ENCODE measurements around the gene NHERF1.

Gene NHERF1

DNA sequence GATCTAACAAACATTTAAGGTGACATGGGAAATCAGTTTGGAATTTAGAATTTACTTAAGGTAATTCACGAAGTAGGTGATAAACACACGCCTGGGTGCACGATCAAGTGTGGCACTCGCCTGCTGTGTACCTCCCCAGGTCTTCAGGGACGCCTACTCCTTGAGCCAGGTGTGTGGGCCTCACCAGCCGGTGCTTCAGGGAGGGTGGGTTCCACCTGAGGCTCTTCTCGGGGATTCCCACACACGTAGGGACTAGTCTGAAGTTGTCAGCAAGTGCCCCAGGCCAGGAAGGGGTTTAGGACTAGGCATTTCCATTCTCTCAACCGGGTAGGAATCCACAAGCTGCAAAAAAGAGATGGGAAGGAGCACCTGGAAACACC lies 37.5 kb downstream of the NHERF1 start:
- H3K4me3 ChIP-seq (ENCODE audit: insufficient read length, low read depth): no peak overlapping the region
- H3K27me3 ChIP-seq (ENCODE audit: insufficient read depth, insufficient read length): no peaks in the 10 kb centered on the region
- no peaks in the 10 kb centered on the region for H3K4me1 ChIP-seq (ENCODE audit: insufficient read depth, insufficient read length)
- H3K36me3 ChIP-seq (ENCODE audit: insufficient read depth, insufficient read length, low read length): peaks cover 60% of the 10 kb centered on the region
- no peak overlapping the region for H3K9ac ChIP-seq (ENCODE audit: insufficient read length, low read depth)
- TF ChIP-seq SUZ12 (IDR thresholded peaks at IDR 0.05; ENCODE audit: extremely low read depth, insufficient read depth, insufficient read length) (no peak), YY1 (IDR thresholded peaks at IDR 0.05; ENCODE audit: insufficient read depth, insufficient read length) (no peak), ZNF274 (IDR thresholded peaks at IDR 0.05; ENCODE audit: low read depth, low read length) (no peak)
- H3K9me3 ChIP-seq (ENCODE audit: insufficient read depth, low read length): no peaks in the 10 kb centered on the region
- no peak for DNase-seq (ENCODE audit: low read depth, low spot score)

DNA sequence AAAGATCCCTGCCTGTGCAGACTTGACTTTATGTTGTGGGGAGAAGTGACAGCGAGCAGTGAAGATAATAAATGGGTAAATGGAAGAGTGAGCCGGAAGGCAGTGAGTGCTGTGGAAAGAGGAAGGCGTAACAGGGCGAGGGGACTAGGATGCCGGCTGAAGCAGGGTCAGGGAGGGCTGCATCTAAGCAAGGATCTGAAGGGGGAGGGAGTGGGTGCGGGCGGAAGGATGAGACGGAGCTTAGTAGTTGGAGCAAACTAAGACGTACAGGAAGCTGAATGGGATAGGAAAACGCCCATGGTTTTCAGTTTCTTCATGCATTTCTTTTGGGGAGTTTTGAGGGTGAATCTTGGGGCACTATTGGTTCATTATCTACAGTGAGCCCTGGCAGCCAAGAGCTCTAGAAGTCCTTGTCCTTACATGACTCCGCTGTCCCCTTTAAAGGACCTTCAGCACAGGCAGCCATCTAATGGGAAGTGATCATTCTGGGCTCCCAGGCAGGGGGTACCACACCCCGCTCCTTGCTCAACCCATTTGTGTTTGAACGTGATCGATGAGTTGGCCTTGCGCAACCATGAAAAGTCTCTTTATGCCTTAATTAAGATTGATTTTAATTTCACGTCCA lies 38.1 kb downstream of the NHERF1 start:
- peaks cover 60% of the 10 kb centered on the region for H3K36me3 ChIP-seq (ENCODE audit: insufficient read depth, insufficient read length, low read length)
- no peaks in the 10 kb centered on the region for H3K4me1 ChIP-seq (ENCODE audit: insufficient read depth, insufficient read length)
- H3K27me3 ChIP-seq (ENCODE audit: insufficient read depth, insufficient read length): no peaks in the 10 kb centered on the region
- H3K4me3 ChIP-seq (ENCODE audit: insufficient read length, low read depth): no peak overlapping the region
- no peak for TF ChIP-seq SUZ12 (IDR thresholded peaks at IDR 0.05; ENCODE audit: extremely low read depth, insufficient read depth, insufficient read length)
- TF ChIP-seq ZNF274 (IDR thresholded peaks at IDR 0.05; ENCODE audit: low read depth, low read length): no peak
- TF ChIP-seq YY1 (IDR thresholded peaks at IDR 0.05; ENCODE audit: insufficient read depth, insufficient read length): no peak
- H3K9me3 ChIP-seq (ENCODE audit: insufficient read depth, low read length): no peaks in the 10 kb centered on the region
- H3K9ac ChIP-seq (ENCODE audit: insufficient read length, low read depth): no peak overlapping the region
- no peak for DNase-seq (ENCODE audit: low read depth, low spot score)

DNA sequence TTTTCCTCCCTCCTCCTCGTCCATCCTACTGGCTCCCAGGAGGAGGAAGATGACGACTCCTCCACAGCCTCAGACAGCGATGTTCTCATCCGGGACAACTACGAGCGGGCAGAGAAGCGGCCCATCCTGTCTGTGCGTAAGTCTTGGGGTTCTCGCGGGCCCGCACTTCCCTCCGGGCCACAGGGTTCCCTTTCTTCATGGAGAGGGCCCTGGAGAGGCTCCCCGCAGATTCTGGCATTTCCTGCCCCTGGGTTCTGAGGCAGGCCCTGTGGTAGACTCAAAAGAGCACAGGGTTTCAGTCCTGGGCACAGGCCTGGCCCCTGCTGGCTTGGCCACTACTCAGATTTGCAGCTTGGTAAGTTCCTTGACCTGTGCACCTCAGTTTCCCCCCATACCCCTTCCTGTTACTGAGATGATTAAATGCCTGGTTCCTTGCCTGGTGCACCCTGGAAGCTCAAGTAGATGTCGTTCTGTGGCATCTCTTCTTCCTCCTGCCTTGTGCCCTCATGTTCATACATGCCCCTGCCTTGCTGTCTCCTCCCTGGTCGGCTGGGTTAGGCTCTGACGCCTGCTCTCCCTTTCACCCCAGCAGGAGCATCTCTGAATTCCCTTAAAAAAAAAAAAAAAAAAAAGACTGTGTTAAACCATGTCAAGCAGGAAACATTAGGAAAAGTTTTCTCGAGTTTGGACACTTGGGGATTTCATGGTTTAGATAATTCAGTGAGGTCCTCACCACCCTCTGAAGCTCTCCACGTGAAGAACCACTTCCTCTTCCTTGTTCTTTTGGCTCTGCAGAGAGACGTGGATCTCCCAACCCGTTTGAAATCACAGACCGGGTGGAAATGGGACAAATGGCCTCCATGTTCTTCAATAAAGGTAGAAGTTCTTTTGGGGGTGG lies 42.0 kb downstream of the NHERF1 start:
- Histone ChIP-seq H3K27me3 (ENCODE audit: insufficient read depth, insufficient read length) (no peaks in the 10 kb centered on the region), H3K9me3 (ENCODE audit: insufficient read depth, low read length) (no peaks in the 10 kb centered on the region), H3K9ac (ENCODE audit: insufficient read length, low read depth) (no peak overlapping the region), H3K36me3 (ENCODE audit: insufficient read depth, insufficient read length, low read length) (peaks cover 77% of the 10 kb centered on the region), H3K4me1 (ENCODE audit: insufficient read depth, insufficient read length) (no peaks in the 10 kb centered on the region), H3K4me3 (ENCODE audit: insufficient read length, low read depth) (no peak overlapping the region)
- no peak for TF ChIP-seq ZNF274 (IDR thresholded peaks at IDR 0.05; ENCODE audit: low read depth, low read length)
- TF ChIP-seq SUZ12 (IDR thresholded peaks at IDR 0.05; ENCODE audit: extremely low read depth, insufficient read depth, insufficient read length): no peak
- TF ChIP-seq YY1 (IDR thresholded peaks at IDR 0.05; ENCODE audit: insufficient read depth, insufficient read length): no peak
- DNase-seq (ENCODE audit: low read depth, low spot score): no peak

DNA sequence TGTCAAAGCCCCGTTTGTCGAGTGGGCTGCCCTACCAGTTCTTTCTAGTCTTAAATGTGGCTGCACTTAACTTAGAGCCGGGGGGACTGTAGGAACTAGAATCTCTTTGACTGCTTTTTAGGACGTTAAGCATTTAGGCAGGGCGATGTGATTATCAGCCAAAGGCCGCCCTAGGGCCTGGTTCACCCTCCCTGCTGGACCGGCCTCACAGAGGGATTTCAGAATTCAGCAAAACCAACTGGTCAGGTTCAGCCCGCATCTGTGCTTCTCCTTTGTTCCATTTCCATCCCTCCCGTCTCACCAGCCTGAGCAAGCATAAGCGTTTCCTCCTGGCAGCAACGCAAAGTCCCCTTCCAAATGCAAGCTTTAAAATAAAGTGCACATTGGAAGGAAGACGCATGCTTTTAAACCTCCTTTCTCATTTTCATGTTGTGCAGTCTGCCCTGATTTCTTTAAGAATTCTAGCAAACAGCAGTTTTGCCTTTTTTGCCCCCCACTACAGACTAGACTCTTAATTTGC lies 44.2 kb downstream of the NHERF1 start:
- H3K4me1 ChIP-seq (ENCODE audit: insufficient read depth, insufficient read length): no peaks in the 10 kb centered on the region
- H3K27me3 ChIP-seq (ENCODE audit: insufficient read depth, insufficient read length): no peaks in the 10 kb centered on the region
- H3K36me3 ChIP-seq (ENCODE audit: insufficient read depth, insufficient read length, low read length): peaks cover 84% of the 10 kb centered on the region
- DNase-seq (ENCODE audit: low read depth, low spot score): no peak
- H3K4me3 ChIP-seq (ENCODE audit: insufficient read length, low read depth): no peak overlapping the region
- TF ChIP-seq YY1 (IDR thresholded peaks at IDR 0.05; ENCODE audit: insufficient read depth, insufficient read length): no peak
- TF ChIP-seq SUZ12 (IDR thresholded peaks at IDR 0.05; ENCODE audit: extremely low read depth, insufficient read depth, insufficient read length): no peak
- no peak for TF ChIP-seq ZNF274 (IDR thresholded peaks at IDR 0.05; ENCODE audit: low read depth, low read length)
- H3K9me3 ChIP-seq (ENCODE audit: insufficient read depth, low read length): no peaks in the 10 kb centered on the region
- no peak overlapping the region for H3K9ac ChIP-seq (ENCODE audit: insufficient read length, low read depth)

DNA sequence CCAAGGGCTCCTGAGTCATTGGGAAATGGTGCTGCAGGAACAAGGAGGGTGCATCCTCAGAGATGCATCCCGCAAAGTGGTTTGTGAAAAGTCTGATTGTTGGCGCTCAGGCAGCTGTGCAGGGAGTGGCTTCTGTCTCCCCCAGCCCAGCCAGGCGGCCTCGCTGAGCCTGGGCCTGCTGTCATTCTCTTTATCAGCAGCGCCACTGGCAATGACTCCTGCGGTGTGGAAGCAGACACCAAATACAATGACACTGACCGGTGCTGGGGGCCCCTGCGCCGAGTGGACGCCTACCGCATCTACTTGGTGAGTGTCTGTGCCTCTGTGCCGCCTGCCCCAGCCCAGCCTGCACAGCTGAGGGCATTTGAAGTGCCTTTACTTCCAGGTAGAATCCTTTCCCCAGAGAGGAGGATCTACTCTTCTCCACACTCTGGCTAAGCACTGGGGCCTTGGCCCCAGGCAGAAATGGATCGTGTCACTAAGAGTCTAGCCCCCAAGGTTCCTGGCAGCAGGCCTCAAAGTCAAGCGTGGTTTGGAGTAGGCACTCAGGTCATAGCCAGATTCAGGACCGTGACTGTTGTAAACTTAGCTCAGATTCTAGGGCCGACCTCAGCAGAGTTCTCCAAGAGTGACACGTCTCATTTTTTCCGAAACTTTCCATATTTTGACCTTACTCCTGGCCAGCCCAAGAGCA lies 47.0 kb downstream of the NHERF1 start:
- TF ChIP-seq ZNF274 (IDR thresholded peaks at IDR 0.05; ENCODE audit: low read depth, low read length) (no peak), YY1 (IDR thresholded peaks at IDR 0.05; ENCODE audit: insufficient read depth, insufficient read length) (no peak)
- H3K4me1 ChIP-seq (ENCODE audit: insufficient read depth, insufficient read length): no peaks in the 10 kb centered on the region
- no peak for DNase-seq (ENCODE audit: low read depth, low spot score)
- no peak overlapping the region for H3K9ac ChIP-seq (ENCODE audit: insufficient read length, low read depth)
- H3K36me3 ChIP-seq (ENCODE audit: insufficient read depth, insufficient read length, low read length): peaks cover 89% of the 10 kb centered on the region
- H3K4me3 ChIP-seq (ENCODE audit: insufficient read length, low read depth): no peak overlapping the region
- no peaks in the 10 kb centered on the region for H3K9me3 ChIP-seq (ENCODE audit: insufficient read depth, low read length)
- H3K27me3 ChIP-seq (ENCODE audit: insufficient read depth, insufficient read length): no peaks in the 10 kb centered on the region

DNA sequence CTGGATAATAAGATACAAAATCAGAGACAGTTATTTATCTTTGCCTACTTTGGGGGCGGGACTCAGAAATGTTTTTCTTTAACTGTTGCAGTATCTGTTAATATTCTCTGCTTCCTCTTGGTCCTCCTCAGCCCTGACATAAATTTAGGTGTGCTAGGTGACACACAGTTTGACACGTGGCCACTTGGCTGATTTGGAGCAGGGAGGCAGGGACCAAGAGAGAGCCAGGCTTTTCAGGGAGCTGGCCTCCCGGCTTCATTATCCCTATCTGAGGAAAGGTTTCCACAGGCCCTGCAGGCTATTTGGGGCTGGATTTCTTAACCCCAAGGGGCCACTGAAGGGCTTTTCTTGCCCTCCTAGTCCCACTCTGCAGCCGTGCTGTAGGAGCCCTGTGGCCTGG lies 47.8 kb downstream of the NHERF1 start:
- peaks cover 89% of the 10 kb centered on the region for H3K36me3 ChIP-seq (ENCODE audit: insufficient read depth, insufficient read length, low read length)
- no peak overlapping the region for H3K4me3 ChIP-seq (ENCODE audit: insufficient read length, low read depth)
- no peak for TF ChIP-seq YY1 (IDR thresholded peaks at IDR 0.05; ENCODE audit: insufficient read depth, insufficient read length)
- TF ChIP-seq SUZ12 (IDR thresholded peaks at IDR 0.05; ENCODE audit: extremely low read depth, insufficient read depth, insufficient read length): no peak
- no peak for TF ChIP-seq ZNF274 (IDR thresholded peaks at IDR 0.05; ENCODE audit: low read depth, low read length)
- DNase-seq (ENCODE audit: low read depth, low spot score): no peak
- H3K27me3 ChIP-seq (ENCODE audit: insufficient read depth, insufficient read length): no peaks in the 10 kb centered on the region
- no peaks in the 10 kb centered on the region for H3K9me3 ChIP-seq (ENCODE audit: insufficient read depth, low read length)
- no peaks in the 10 kb centered on the region for H3K4me1 ChIP-seq (ENCODE audit: insufficient read depth, insufficient read length)
- no peak overlapping the region for H3K9ac ChIP-seq (ENCODE audit: insufficient read length, low read depth)

DNA sequence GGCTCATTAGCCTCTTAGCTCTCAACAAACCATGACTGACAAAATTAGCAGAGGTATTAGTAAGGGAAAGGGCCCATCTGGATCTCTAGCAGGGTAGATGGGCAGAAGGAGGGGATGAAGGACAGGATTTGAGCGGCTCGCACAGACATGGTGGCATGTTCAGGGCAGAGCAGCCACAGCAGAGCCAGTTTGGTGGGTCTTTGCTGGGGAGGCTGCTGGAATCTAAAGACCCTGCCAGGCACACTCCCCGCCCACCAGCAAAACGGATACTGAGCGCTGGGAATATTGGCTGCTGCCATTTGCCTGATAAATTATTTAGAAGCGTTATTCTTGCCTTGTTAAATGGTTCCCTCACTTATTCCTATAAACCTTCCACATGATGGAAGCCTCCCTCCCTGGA lies 48.4 kb downstream of the NHERF1 start:
- no peaks in the 10 kb centered on the region for H3K4me1 ChIP-seq (ENCODE audit: insufficient read depth, insufficient read length)
- TF ChIP-seq YY1 (IDR thresholded peaks at IDR 0.05; ENCODE audit: insufficient read depth, insufficient read length) (no peak), SUZ12 (IDR thresholded peaks at IDR 0.05; ENCODE audit: extremely low read depth, insufficient read depth, insufficient read length) (no peak), ZNF274 (IDR thresholded peaks at IDR 0.05; ENCODE audit: low read depth, low read length) (no peak)
- no peak overlapping the region for H3K9ac ChIP-seq (ENCODE audit: insufficient read length, low read depth)
- peaks cover 90% of the 10 kb centered on the region for H3K36me3 ChIP-seq (ENCODE audit: insufficient read depth, insufficient read length, low read length)
- H3K27me3 ChIP-seq (ENCODE audit: insufficient read depth, insufficient read length): no peaks in the 10 kb centered on the region
- no peak for DNase-seq (ENCODE audit: low read depth, low spot score)
- no peaks in the 10 kb centered on the region for H3K9me3 ChIP-seq (ENCODE audit: insufficient read depth, low read length)
- H3K4me3 ChIP-seq (ENCODE audit: insufficient read length, low read depth): no peak overlapping the region
